ENCODE results near the gene TPI1.

Gene TPI1

DNA sequence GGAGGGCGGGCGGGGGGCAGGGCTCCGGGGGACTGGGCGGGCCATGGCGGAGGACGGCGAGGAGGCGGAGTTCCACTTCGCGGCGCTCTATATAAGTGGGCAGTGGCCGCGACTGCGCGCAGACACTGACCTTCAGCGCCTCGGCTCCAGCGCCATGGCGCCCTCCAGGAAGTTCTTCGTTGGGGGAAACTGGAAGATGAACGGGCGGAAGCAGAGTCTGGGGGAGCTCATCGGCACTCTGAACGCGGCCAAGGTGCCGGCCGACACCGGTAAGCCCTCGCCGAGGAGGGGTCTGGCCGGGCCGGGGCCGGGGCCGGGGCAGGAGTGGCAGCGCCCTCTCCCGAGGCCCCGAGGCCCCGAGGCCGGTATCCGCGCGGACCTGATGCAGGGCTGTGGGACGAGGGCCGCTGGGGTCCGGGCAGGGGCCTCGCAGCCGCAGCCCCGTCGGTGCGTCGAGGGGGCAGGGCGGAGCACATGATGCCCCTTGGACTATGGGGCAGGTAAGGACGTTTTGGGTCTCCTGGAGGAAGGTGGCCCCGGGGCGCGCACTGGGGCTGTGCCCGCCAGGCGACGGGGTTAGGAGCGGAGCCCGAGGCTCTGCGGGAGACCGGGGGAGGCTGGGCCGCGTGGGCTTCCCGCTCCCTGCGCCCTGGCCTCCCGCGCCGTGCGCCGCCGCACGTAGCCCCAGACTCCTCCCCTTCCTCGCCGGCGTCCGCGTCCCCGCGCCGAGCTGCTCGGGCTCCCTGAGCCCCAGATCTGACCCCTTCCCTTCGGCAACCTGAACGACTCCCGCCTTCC lies at the start of gene TPI1:
Gene TPI1 (plus strand): TSS at position 119 of the 798 bp plus-strand sequence. CDS start 36 bp downstream, at position 155.
- peak; percentile 79 for ATAC-seq
- TF ChIP-seq ZNF70 (CRISPR knock-in tag; IDR thresholded peaks at IDR 0.05) (no peak), BACH2 (CRISPR knock-in tag; IDR thresholded peaks at IDR 0.05; ENCODE audit: borderline replicate concordance) (no peak), GLIS3 (CRISPR knock-in tag; IDR thresholded peaks at IDR 0.05) (no peak), ISL1 (CRISPR knock-in tag; IDR thresholded peaks at IDR 0.05) (no peak), SNAI2 (CRISPR knock-in tag; IDR thresholded peaks at IDR 0.05) (no peak), ZNF565 (CRISPR knock-in tag; conservative IDR thresholded peaks at IDR 0.05; ENCODE audit: low read depth) (no peak), OSR1 (CRISPR knock-in tag; IDR thresholded peaks at IDR 0.05) (no peak), ESRRG (CRISPR knock-in tag; IDR thresholded peaks at IDR 0.05) (no peak), TCF4 (CRISPR knock-in tag; IDR thresholded peaks at IDR 0.05; ENCODE audit: borderline replicate concordance) (no peak)
- TF ChIP-seq, protein P1, sequence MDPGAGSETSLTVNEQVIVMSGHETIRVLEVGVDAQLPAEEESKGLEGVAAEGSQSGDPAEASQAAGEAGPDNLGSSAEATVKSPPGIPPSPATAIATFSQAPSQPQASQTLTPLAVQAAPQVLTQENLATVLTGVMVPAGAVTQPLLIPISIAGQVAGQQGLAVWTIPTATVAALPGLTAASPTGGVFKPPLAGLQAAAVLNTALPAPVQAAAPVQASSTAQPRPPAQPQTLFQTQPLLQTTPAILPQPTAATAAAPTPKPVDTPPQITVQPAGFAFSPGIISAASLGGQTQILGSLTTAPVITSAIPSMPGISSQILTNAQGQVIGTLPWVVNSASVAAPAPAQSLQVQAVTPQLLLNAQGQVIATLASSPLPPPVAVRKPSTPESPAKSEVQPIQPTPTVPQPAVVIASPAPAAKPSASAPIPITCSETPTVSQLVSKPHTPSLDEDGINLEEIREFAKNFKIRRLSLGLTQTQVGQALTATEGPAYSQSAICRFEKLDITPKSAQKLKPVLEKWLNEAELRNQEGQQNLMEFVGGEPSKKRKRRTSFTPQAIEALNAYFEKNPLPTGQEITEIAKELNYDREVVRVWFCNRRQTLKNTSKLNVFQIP (CRISPR knock-in tag; IDR thresholded peaks at IDR 0.05; ENCODE audit: borderline replicate concordance, low read depth): no peak
- TF ChIP-seq, protein P2, sequence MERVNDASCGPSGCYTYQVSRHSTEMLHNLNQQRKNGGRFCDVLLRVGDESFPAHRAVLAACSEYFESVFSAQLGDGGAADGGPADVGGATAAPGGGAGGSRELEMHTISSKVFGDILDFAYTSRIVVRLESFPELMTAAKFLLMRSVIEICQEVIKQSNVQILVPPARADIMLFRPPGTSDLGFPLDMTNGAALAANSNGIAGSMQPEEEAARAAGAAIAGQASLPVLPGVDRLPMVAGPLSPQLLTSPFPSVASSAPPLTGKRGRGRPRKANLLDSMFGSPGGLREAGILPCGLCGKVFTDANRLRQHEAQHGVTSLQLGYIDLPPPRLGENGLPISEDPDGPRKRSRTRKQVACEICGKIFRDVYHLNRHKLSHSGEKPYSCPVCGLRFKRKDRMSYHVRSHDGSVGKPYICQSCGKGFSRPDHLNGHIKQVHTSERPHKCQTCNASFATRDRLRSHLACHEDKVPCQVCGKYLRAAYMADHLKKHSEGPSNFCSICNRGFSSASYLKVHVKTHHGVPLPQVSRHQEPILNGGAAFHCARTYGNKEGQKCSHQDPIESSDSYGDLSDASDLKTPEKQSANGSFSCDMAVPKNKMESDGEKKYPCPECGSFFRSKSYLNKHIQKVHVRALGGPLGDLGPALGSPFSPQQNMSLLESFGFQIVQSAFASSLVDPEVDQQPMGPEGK (CRISPR knock-in tag; IDR thresholded peaks at IDR 0.05; ENCODE audit: borderline replicate concordance): no peak

DNA sequence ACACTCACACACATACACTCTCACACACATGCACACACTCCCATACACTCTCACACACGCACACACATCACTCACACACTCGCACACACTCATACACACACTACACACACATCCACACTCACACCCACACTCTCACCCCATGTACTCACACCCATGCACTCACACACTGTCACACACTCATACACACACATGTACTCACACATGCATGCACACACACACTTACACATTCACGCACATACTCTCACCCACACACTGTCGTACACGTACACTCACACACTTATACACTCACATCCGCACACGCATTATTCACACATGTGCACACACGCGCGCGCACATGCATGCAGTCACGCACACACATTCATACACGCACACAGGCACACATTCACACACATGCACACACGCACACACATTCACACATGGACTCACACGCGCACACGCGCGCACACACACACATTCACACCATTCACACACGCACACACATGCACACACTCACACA lies 49.6 kb upstream of the TPI1 start:
- no peak for ATAC-seq
- no peak for TF ChIP-seq BACH2 (CRISPR knock-in tag; IDR thresholded peaks at IDR 0.05; ENCODE audit: borderline replicate concordance)
- TF ChIP-seq RARB (CRISPR knock-in tag; IDR thresholded peaks at IDR 0.05): no peak
- TF ChIP-seq ZFP30 (CRISPR knock-in tag; IDR thresholded peaks at IDR 0.05): no peak
- TF ChIP-seq ZFP3 (CRISPR knock-in tag; IDR thresholded peaks at IDR 0.05): no peak
- no peak for TF ChIP-seq ESRRG (CRISPR knock-in tag; IDR thresholded peaks at IDR 0.05)
- TF ChIP-seq ZNF70 (CRISPR knock-in tag; IDR thresholded peaks at IDR 0.05): no peak
- TF ChIP-seq ZNF565 (CRISPR knock-in tag; conservative IDR thresholded peaks at IDR 0.05; ENCODE audit: low read depth): no peak
- TF ChIP-seq, protein P3, sequence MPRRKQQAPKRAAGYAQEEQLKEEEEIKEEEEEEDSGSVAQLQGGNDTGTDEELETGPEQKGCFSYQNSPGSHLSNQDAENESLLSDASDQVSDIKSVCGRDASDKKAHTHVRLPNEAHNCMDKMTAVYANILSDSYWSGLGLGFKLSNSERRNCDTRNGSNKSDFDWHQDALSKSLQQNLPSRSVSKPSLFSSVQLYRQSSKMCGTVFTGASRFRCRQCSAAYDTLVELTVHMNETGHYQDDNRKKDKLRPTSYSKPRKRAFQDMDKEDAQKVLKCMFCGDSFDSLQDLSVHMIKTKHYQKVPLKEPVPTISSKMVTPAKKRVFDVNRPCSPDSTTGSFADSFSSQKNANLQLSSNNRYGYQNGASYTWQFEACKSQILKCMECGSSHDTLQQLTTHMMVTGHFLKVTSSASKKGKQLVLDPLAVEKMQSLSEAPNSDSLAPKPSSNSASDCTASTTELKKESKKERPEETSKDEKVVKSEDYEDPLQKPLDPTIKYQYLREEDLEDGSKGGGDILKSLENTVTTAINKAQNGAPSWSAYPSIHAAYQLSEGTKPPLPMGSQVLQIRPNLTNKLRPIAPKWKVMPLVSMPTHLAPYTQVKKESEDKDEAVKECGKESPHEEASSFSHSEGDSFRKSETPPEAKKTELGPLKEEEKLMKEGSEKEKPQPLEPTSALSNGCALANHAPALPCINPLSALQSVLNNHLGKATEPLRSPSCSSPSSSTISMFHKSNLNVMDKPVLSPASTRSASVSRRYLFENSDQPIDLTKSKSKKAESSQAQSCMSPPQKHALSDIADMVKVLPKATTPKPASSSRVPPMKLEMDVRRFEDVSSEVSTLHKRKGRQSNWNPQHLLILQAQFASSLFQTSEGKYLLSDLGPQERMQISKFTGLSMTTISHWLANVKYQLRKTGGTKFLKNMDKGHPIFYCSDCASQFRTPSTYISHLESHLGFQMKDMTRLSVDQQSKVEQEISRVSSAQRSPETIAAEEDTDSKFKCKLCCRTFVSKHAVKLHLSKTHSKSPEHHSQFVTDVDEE (CRISPR knock-in tag; IDR thresholded peaks at IDR 0.05): no peak
- TF ChIP-seq, protein P2 (CRISPR knock-in tag; IDR thresholded peaks at IDR 0.05; ENCODE audit: borderline replicate concordance): no peak

DNA sequence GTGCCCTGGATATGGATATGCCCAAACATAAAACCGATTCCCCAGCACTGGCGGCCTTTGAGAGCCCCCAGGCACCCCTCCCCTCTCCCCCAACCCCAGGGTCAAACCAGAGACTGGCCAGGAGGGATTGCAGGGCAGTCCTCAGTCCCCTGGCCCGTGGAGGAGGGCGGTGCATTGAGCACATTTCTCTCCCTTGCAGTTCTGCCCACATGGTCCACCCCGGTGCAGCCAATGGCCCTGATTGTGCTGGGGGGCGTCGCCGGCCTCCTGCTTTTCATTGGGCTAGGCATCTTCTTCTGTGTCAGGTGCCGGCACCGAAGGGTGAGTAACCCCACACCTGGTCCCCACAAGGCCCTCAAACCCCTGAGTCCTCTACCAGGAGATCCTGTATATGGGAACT lies 49.1 kb upstream of the TPI1 start:
- TF ChIP-seq ZFP30 (CRISPR knock-in tag; IDR thresholded peaks at IDR 0.05): no peak
- no peak for TF ChIP-seq ZNF8 (CRISPR knock-in tag; IDR thresholded peaks at IDR 0.05)
- TF ChIP-seq PPARA (CRISPR knock-in tag; IDR thresholded peaks at IDR 0.05; ENCODE audit: borderline replicate concordance): no peak
- TF ChIP-seq ZFP3 (CRISPR knock-in tag; IDR thresholded peaks at IDR 0.05): no peak
- TF ChIP-seq, protein P3 (CRISPR knock-in tag; IDR thresholded peaks at IDR 0.05): no peak
- TF ChIP-seq TCF4 (CRISPR knock-in tag; IDR thresholded peaks at IDR 0.05; ENCODE audit: borderline replicate concordance): no peak
- no peak for TF ChIP-seq GLIS3 (CRISPR knock-in tag; IDR thresholded peaks at IDR 0.05)
- no peak for TF ChIP-seq ZC3H10 (CRISPR knock-in tag; IDR thresholded peaks at IDR 0.05)
- TF ChIP-seq ESRRG (CRISPR knock-in tag; IDR thresholded peaks at IDR 0.05): no peak
- ATAC-seq: no peak

Data from SK-N-SH treated with all-trans-retinoic acid at 6 μM for 48 hours (cell line).